ENCODE data around the gene NKX1-2. TPM values are rescaled to one million over a fixed set of nuclear protein-coding genes. Genes with fewer than 3 reads are reported as not detected.

NKX1-2 gene
- polyA plus RNA-seq, 2 of the 4 experiments (the other 2 are of a cell fraction): 0.08 to 0.16 TPM

GRCh38 chr10:124465003-124465776 lies 15.4 kb upstream of the NKX1-2 start:
- WGBS (ENCODE audit: missing lambda C conversion rate): 74% methylated on average over 17 of the region's 17 CpGs
- Histone ChIP-seq H3K4me2 (no peak overlapping the region), H3K27ac (no peak overlapping the region), H3K4me3 (no peak overlapping the region), H3K9me3 (no peaks in the 10 kb centered on the region), H3K4me1 (peaks cover 22% of the 10 kb centered on the region)
- no peak for TF ChIP-seq MYC (IDR thresholded peaks at IDR 0.05; ENCODE audit: borderline replicate concordance, low read length)
- TF ChIP-seq KDM1A (IDR thresholded peaks at IDR 0.05; ENCODE audit: low read depth): no peak
- TF ChIP-seq CHD2 (IDR thresholded peaks at IDR 0.05; ENCODE audit: low read length, partially characterized antibody): no peak
- TF ChIP-seq MAZ (IDR thresholded peaks at IDR 0.05; ENCODE audit: borderline replicate concordance, low read depth, low read length): no peak
- TF ChIP-seq CEBPB (IDR thresholded peaks at IDR 0.05): no peak
- TF ChIP-seq ATOH8 (CRISPR knock-in tag; IDR thresholded peaks at IDR 0.05; ENCODE audit: low read depth): no peak
- TF ChIP-seq BHLHE40 (IDR thresholded peaks at IDR 0.05; ENCODE audit: low read depth, low read length): no peak
- TF ChIP-seq NPAS2 (CRISPR knock-in tag; IDR thresholded peaks at IDR 0.05; ENCODE audit: borderline replicate concordance): no peak
- TF ChIP-seq ZC3H11A (IDR thresholded peaks at IDR 0.05): no peak
- no peak for TF ChIP-seq HEYL (CRISPR knock-in tag; IDR thresholded peaks at IDR 0.05)
- TF ChIP-seq SMC3 (IDR thresholded peaks at IDR 0.05): no peak
- TF ChIP-seq MAX (IDR thresholded peaks at IDR 0.05): no peak
- TF ChIP-seq, protein P1, sequence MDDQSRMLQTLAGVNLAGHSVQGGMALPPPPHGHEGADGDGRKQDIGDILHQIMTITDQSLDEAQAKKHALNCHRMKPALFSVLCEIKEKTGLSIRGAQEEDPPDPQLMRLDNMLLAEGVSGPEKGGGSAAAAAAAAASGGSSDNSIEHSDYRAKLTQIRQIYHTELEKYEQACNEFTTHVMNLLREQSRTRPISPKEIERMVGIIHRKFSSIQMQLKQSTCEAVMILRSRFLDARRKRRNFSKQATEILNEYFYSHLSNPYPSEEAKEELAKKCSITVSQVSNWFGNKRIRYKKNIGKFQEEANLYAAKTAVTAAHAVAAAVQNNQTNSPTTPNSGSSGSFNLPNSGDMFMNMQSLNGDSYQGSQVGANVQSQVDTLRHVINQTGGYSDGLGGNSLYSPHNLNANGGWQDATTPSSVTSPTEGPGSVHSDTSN (IDR thresholded peaks at IDR 0.05): no peak
- no peak for TF ChIP-seq FOSB (CRISPR knock-in tag; IDR thresholded peaks at IDR 0.05)
- no peak for TF ChIP-seq CTCF (IDR thresholded peaks at IDR 0.05)
- no peak for TF ChIP-seq HOXB13 (CRISPR knock-in tag; IDR thresholded peaks at IDR 0.05; ENCODE audit: low read depth)
- no peak for FAIRE-seq
- no peak for ATAC-seq
- POLR2A ChIA-PET: no interaction called here
- DNase-seq (ENCODE audit: low read depth in 1 of 2, low spot score in 1 of 2): no peak
- CTCF ChIA-PET: interaction anchor here (1.2 kb wide), 1 partner anchor 15 kb away, joined by 4 read pairs; the partner anchor contains the start of gene NKX1-2

DNA sequence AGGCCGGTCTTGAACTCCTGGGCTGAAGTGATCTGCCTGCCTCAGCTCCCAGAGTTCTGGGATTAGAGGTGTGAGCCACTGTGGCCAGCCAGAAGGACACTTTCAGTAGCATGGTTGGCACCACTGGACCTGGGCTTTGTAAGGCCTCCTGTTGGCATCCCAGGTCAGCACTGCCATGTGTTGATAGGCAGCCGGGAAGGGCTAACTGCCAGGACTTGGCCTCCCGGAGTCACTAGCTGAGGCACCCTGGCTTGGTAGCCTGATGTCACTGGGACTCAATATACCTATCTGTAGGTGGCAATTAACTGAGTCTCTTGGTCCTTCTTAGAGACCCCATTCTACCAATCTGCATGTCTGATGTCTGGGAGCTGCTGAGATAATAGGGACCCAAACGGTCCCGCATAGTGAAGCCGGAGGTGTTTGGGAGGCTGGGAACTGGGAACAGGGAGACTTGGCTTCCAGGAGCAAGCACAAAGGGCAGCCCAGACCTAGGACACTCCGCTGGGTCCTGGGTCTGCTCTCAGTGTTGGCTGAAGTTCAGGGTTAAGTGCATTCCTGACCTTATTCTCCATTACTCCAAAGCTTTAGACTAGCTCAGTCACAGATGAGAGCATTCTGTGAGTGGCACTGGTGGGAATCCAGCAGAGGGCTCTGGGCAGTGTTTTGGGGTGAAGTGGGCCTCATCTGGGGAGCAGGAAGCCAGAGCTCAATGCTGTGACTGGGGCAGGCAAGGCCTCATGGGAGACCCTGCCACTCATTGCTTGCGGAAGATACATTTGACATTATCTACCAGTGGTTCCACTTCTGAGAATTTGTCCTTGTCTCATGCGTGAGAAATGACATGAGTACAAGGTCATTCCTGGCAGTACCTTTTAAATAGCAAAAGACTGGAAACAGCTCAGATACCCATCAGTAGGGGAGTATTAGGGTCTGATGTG lies 14.5 kb upstream of the NKX1-2 start:
- CTCF ChIA-PET: interaction anchor here (0.9 to 1.2 kb wide), 2 partner anchors 15 to 60 kb away, joined by 3 to 4 read pairs; partner anchors contain the start of gene NKX1-2
- TF ChIP-seq ESRRA (IDR thresholded peaks at IDR 0.05; ENCODE audit: borderline replicate concordance, low read length): no peak
- no peak for TF ChIP-seq EHMT2 (IDR thresholded peaks at IDR 0.05; ENCODE audit: low read depth)

More for the DNA sequence above, 14.5 kb upstream of the NKX1-2 start:
- no peak overlapping the region for H3K27ac ChIP-seq
- no peak for FAIRE-seq
- ATAC-seq: no peak
- H3K4me1 ChIP-seq: peaks cover 19% of the 10 kb centered on the region
- POLR2A ChIA-PET: no interaction called here
- DNase-seq (ENCODE audit: low read depth in 1 of 2, low spot score in 1 of 2): no peak
- 84% methylated on average over 9 of the region's 9 CpGs for WGBS (ENCODE audit: missing lambda C conversion rate)
- H3K9me3 ChIP-seq: no peaks in the 10 kb centered on the region
- no peak overlapping the region for H3K4me2 ChIP-seq
- no peak overlapping the region for H3K4me3 ChIP-seq
